Small intestine (tissue), 7 donors: ENCODE measurements around the gene SYTL4. TPM values are rescaled to one million over a fixed set of nuclear protein-coding genes. Genes with fewer than 3 reads are reported as not detected.

Experiments
- DNase-seq, 2 donors: peaks; one replicate each; pipeline versions ENCODE4 v3.0.0 to v3.0.0-alpha.2; 2013
- FAIRE-seq: peaks from 2 replicates; lab custom pipeline; 2012; peaks lifted over from hg19 to GRCh38; lab: Jason Lieb, UNC
- H3K27ac ChIP-seq, 3 donors: one replicate each; pipeline ENCODE4 v1.5.1; 2013; ENCODE audit warnings: low read length in 2 of 3, mild to moderate bottlenecking in 2 of 3, control low read depth in 1 of 3, inconsistent platforms in 1 of 3, low read depth in 1 of 3, moderate library complexity in 1 of 3
- H3K27me3 ChIP-seq, 3 donors: one replicate each; pipeline ENCODE4 v1.6.1; 2013; ENCODE audit warnings: low read length in 3 of 3, inconsistent platforms in 1 of 3; ENCODE audit not compliant: control insufficient read depth in 3 of 3, insufficient read depth in 3 of 3
- H3K36me3 ChIP-seq, 3 donors: one replicate each; pipeline ENCODE4 v1.6.1; 2013; ENCODE audit warnings: low read length in 3 of 3, inconsistent platforms in 1 of 3, low read depth in 1 of 3, mild to moderate bottlenecking in 1 of 3, moderate library complexity in 1 of 3; ENCODE audit not compliant: control insufficient read depth in 3 of 3, insufficient read depth in 2 of 3
- H3K4me1 ChIP-seq, 3 donors: one replicate each; pipeline ENCODE4 v1.6.1; 2013; ENCODE audit warnings: low read length in 2 of 3, inconsistent platforms in 1 of 3, low read depth in 1 of 3, mild to moderate bottlenecking in 1 of 3, moderate library complexity in 1 of 3; ENCODE audit not compliant: control insufficient read depth in 3 of 3, insufficient read depth in 2 of 3
- H3K4me3 ChIP-seq, 3 donors: one replicate each; pipeline ENCODE4 v1.5.1; 2013; ENCODE audit warnings: low read length in 3 of 3, control low read depth in 1 of 3, inconsistent platforms in 1 of 3, low read depth in 1 of 3, mild to moderate bottlenecking in 1 of 3, moderate library complexity in 1 of 3
- H3K9me3 ChIP-seq, 2 donors: one replicate each; pipeline ENCODE4 v1.6.1; 2013; ENCODE audit warnings: low read depth in 1 of 2, low read length in 1 of 2; ENCODE audit not compliant: control insufficient read depth in 2 of 2, insufficient read depth in 1 of 2
- WGBS, 3 donors: extraction: QIAGEN DNeasy Blood & Tissue Kit; methylation state at CpG; one replicate each; pipeline ENCODE4 v1.1.7; 2013; 5-methylcytosine and 5-hydroxymethylcytosine counted together
- polyA plus RNA-seq, 4 donors: library from polyadenylated mRNA; stranded (reverse) in 3 of 4; unstranded in 1 of 4; fragments of 200-250 nt in 3 of 4; fragments of 120-200 nt in 1 of 4; gene quantifications; one replicate each; pipeline versions ENCODE4 v1.2.1 to v1.2.3, GENCODE V29; 2013
- donor health status: healthy with polysubstance abuse.
- donor health status: control.
- donor health status: control.
- donor health status: Bipolar disorder and iron deficiency.
- donor health status: healthy.

The SYTL4 gene
- polyA plus RNA-seq, 4 donors, result 3.8 to 8.4 (median 5.4) TPM

- Histone ChIP-seq H3K27me3 (no peaks in the 10 kb centered on the region), H3K4me3 (no peak overlapping the region), H3K9me3 (no peaks in the 10 kb centered on the region), H3K27ac (no peak overlapping the region), H3K36me3 (no peaks in the 10 kb centered on the region), H3K4me1 (peaks cover 0 to 15% (median 0%) of the 10 kb centered on the region in 3 donors)
- WGBS, 3 donors, result 39 to 64% (median 45%) methylated on average over 3 of the region's 3 CpGs
- FAIRE-seq, result no peak
- DNase-seq, result no peak
These were observed 89.6 kb downstream of the SYTL4 start for GRCh38 chrX:100642290-100642689.

GRCh38 chrX:100636321-100636991 is 95.5 kb downstream of the SYTL4 start, which contains the start of gene TSPAN6:
TSPAN6 (minus strand) TSS chrX:100636806; CDS start chrX:100636694, 112 bp downstream.
- Histone ChIP-seq H3K36me3 (peaks cover 0 to 3% (median 0%) of the 10 kb centered on the region in 3 donors), H3K9me3 (no peaks in the 10 kb centered on the region), H3K27ac (peak within 1 kb of the TSS in 2 of 3 donors; percentile 67 to 81), H3K27me3 (no peaks in the 10 kb centered on the region), H3K4me3 (peak within 1 kb of the TSS; percentile 36 to 61 (median 53)), H3K4me1 (no peaks in the 10 kb centered on the region)
- 2 to 36% (median 12%) methylated on average over 47 to 51 of the region's 51 CpGs for WGBS, 3 donors
- peak; percentile 82 to 86 for DNase-seq
- FAIRE-seq, result no peak

- no peaks in the 10 kb centered on the region for H3K4me1 ChIP-seq
- H3K9me3 ChIP-seq, result no peaks in the 10 kb centered on the region
- no peak for FAIRE-seq
- peak in 1 of 2 donors; percentile 15 for DNase-seq
- no peaks in the 10 kb centered on the region for H3K27me3 ChIP-seq
- peak overlapping the region in 1 of 3 donors; percentile 81 for H3K27ac ChIP-seq
- 12 to 31% (median 29%) methylated on average over 8 of the region's 8 CpGs for WGBS, 3 donors
- peak overlapping the region; percentile 36 to 61 (median 53) for H3K4me3 ChIP-seq
- H3K36me3 ChIP-seq, result peaks cover 0 to 3% (median 0%) of the 10 kb centered on the region in 3 donors
These were observed 96.0 kb downstream of the SYTL4 start for GRCh38 chrX:100635989-100636320.

- Histone ChIP-seq H3K27ac (no peak overlapping the region), H3K4me3 (peak overlapping the region in 1 of 3 donors; percentile 61)
- no peak for FAIRE-seq
These were observed 96.9 kb downstream of the SYTL4 start for GRCh38 chrX:100635040-100635439.

GRCh38 chrX:100625985-100626491 is 105.9 kb downstream of the SYTL4 start:
- Histone ChIP-seq H3K36me3 (no peaks in the 10 kb centered on the region), H3K4me3 (no peak overlapping the region), H3K27ac (no peak overlapping the region), H3K4me1 (no peaks in the 10 kb centered on the region), H3K9me3 (no peaks in the 10 kb centered on the region), H3K27me3 (no peaks in the 10 kb centered on the region)
- DNase-seq, result no peak
- no peak for FAIRE-seq
- WGBS, 3 donors, result 56 to 80% (median 63%) methylated on average over 5 of the region's 5 CpGs

More at GRCh38 chrX:100635040-100635439, 96.9 kb downstream of the SYTL4 start:
- no peaks in the 10 kb centered on the region for H3K4me1 ChIP-seq
- peaks cover 0 to 3% (median 0%) of the 10 kb centered on the region in 3 donors for H3K36me3 ChIP-seq
- no peaks in the 10 kb centered on the region for H3K27me3 ChIP-seq
- H3K9me3 ChIP-seq, result no peaks in the 10 kb centered on the region
- DNase-seq, result no peak
- 64 to 77% (median 72%) methylated on average over 5 of the region's 5 CpGs for WGBS, 3 donors

Other genes starting within 250 kb of the SYTL4 start
- under 1 TPM in 2 of 4 donors, not detected in 2; 0.21 to 0.62 TPM for gene TNMD, start 147.2 kb downstream of the SYTL4 start, polyA plus RNA-seq
- gene TSPAN6, start 95.3 kb downstream of the SYTL4 start, polyA plus RNA-seq, result 100 to 1,000 TPM in 1 of 4 donors, 10 to 100 TPM in 1, 1 to 10 TPM in 2; 8.1 to 139 (median 18.1) TPM
- gene SRPX2, start 87.9 kb downstream of the SYTL4 start, polyA plus RNA-seq, result 1 to 10 TPM in 2 of 4 donors, under 1 TPM in 1, not detected in 1; 0.54 to 5.5 (median 5.0) TPM
- 10 to 100 TPM in 2 of 4 donors, 1 to 10 TPM in 2; 4.6 to 18.5 (median 10.2) TPM for gene CSTF2, start 88.3 kb upstream of the SYTL4 start, polyA plus RNA-seq
- 1 to 10 TPM in 1 of 4 donors, not detected in 3; 6.4 TPM for gene NOX1, start 142.2 kb upstream of the SYTL4 start, polyA plus RNA-seq
- gene XKRX, start 196.8 kb upstream of the SYTL4 start, polyA plus RNA-seq, result 1 to 10 TPM in 3 of 4 donors, under 1 TPM in 1; 0.31 to 8.1 (median 2.0) TPM
- gene ARL13A, start 237.6 kb upstream of the SYTL4 start, polyA plus RNA-seq, result under 1 TPM in 1 of 4 donors, not detected in 3; 0.13 TPM